GM23248 (cell line): ENCODE results near the gene PCBP3.

Source experiments
- EZH2 ChIP-seq: fragments of 200-600 bp; sonication (generic); IDR thresholded peaks from 2 replicates; pipeline ENCODE4 v1.6.1; 2018; ENCODE audit warnings: antibody characterized with exemption, mild to moderate bottlenecking; ENCODE audit not compliant: insufficient read depth, poor library complexity, severe bottlenecking
- EZH2phosphoT487 ChIP-seq: fragments of 200-600 bp; sonication (generic); IDR thresholded peaks from 2 replicates; pipeline ENCODE4 v1.6.1; 2018; ENCODE audit warnings: antibody characterized with exemption, moderate library complexity, mild to moderate bottlenecking, low read depth; ENCODE audit not compliant: insufficient read depth

- TF ChIP-seq EZH2 (no peak), EZH2phosphoT487 (no peak)
Measured at GRCh38 chr21:45846373-45847160, 203.0 kb downstream of the PCBP3 start.
